Posterior vena cava (tissue), 2 donors: ENCODE measurements around the gene GALR3. TPM values are rescaled to one million over a fixed set of nuclear protein-coding genes. Genes with fewer than 3 reads are reported as not detected.

Experiments used
- DNase-seq: peaks from one replicate; pipeline ENCODE4 v3.0.0-alpha.2; 2020; ENCODE audit warnings: low spot score
- intact Hi-C, 2 donors: fragments of 100-400 bp; cut with DNase I; formaldehyde crosslinking; loops; one replicate each; pipeline versions ENCODE4 v1.14.1 to v1.14.2; 2022 to 2023
- total RNA-seq, 2 donors: library from RNA; stranded (reverse); fragmentation: NEBNext Ultra II Directional; extraction: Animal tissue kit (Norgen Biotek cat#: 25700); gene quantifications; one replicate each; pipeline ENCODE4 v1.2.1, GENCODE V29; 2021
- donor health status: DM: yes; HTN: yes; CAD: no.
- donor health status: DM: yes; HTN: yes; CAD: no.

GALR3 gene
- total RNA-seq, 2 donors from 2014 or later = not detected

DNA sequence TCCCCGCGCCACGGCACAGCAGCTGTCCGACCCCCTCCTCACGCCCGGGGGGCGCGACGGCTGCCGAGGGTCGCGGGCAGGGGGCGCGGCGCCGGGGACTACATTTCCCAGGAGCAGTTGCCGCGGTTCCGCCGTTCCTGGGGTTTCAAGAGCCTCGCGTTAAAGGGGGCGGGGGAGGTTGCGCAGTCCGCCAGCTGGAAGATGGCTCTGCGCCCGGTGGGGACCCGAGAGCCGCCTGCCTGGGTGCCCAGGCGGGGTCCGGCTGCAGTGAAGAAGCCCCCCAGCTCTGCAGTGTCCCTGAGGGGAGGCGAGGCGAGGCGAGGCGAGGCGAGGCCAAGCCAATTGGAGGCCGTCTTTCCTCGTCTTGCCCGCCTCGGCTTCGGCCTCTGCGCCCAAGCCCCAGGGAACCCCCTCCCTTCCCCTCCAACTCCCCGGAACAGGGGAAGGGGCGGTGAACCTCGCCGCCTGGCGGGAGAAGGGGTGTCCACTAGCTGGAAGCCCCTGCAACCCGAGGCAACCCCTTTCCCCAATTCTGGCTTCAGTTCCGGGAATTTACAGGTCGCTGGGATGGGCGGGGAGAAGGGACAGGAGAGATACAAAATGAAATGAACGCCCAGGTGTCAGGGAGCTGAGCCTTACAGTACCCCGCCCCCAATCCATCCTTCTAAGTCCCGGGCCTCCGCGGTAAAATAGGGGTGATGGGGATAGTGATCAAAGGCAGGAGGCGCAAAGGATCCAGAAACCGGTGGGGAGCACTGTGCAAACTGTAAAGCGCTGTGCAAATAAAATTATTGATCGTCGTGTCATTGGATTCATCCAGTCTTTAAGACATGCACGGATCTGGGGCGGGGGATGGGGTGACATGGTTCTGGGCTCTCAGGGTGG lies 20.6 kb upstream of the GALR3 start:
- intact Hi-C loops = loop anchor here in 1 of 2 donors (5.0 kb wide), 1 partner anchor 165 kb away; the partner anchor contains the start of gene SH3BP1
- DNase-seq = no peak

DNA sequence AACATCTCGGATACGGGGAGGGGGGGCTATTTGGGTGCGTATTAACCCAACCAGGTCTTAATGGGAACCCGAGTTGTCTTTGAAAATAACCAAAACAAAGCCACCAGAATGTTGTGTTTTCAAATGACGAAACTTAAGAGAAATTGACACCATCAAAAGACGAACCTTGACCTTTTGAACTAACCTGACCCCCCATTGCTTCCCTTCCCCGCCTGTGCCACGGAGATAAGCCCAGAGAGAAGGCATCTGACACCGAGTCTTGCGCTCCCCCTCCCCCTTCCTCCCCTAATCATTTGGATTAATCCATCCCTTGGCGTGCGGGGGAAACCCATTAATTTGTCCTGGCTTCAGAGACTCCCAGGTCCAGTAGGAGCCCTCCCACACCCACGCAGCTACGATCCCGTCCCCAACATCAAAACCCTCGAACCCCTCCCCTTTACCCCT lies 20.0 kb upstream of the GALR3 start:
- no peak for DNase-seq
- intact Hi-C loops = loop anchor here in 1 of 2 donors (5.0 kb wide), 1 partner anchor 166 kb away; the partner anchor contains the start of gene SH3BP1

DNA sequence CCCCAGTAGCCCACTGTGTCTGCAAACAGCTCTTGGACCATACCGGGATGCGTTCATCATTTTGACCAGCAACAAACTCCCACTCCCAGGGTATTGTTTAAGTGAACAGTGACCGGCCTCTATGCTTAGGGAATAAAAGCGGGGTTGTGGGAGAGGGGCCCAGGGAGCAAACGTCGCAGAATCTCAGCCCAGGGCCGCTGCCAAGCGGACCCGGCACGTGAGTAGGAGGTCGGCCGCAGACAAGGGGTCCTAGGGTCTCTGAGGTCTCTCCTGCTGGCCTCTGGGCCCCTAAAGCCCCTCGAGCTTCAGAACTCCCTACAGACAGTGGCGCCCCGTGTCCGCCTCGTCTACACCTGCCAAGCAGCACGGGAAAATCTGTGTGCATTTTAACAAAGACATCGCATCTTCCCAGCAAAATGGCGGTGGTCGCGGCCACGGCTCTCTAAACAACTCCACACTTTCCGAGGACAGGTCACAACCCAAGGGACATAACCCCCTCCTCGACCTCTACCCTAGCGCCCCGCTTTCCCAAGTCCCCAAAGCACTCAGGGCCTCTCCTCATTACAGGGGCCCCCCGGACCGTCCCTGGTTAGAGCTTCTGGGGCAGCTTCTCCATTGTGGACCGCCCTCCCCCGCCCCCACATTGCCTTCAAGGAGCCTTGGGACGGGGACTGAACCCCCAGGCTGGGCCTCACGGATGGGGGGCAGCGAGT lies 19.4 kb upstream of the GALR3 start:
- DNase-seq = no peak
- intact Hi-C loops = loop anchor here in 1 of 2 donors (5.0 kb wide), 1 partner anchor 166 kb away; the partner anchor contains the start of gene SH3BP1

DNA sequence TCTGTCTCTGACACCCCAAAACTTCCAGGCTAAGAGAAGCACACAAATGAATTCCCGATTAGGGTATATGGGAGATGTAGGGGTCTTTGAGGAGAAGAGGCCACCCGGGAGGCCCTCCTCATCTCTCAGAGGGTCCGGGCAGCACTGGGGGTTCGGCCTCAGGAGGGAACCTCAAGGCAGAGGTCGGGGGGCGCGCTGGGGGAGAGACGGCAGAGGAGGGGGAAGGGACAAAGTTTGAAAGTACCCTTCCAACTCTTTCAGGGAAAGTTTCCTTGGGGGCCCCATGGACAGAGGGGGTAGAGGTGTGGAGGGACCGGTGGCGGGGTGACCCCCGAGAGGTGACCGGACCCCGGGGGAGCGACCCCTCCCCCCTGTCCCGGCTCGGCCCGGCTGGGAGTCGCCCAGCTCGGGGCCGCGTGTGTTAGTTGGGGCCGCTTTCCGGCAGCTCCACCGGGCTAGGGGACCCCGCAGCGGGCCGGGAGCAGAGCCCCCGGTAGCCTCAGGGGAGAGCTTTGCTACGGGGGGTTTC lies 18.8 kb upstream of the GALR3 start:
- intact Hi-C loops = loop anchor here in 1 of 2 donors (5.0 kb wide), 1 partner anchor 167 kb away; the partner anchor contains the start of gene SH3BP1
- DNase-seq = no peak

DNA sequence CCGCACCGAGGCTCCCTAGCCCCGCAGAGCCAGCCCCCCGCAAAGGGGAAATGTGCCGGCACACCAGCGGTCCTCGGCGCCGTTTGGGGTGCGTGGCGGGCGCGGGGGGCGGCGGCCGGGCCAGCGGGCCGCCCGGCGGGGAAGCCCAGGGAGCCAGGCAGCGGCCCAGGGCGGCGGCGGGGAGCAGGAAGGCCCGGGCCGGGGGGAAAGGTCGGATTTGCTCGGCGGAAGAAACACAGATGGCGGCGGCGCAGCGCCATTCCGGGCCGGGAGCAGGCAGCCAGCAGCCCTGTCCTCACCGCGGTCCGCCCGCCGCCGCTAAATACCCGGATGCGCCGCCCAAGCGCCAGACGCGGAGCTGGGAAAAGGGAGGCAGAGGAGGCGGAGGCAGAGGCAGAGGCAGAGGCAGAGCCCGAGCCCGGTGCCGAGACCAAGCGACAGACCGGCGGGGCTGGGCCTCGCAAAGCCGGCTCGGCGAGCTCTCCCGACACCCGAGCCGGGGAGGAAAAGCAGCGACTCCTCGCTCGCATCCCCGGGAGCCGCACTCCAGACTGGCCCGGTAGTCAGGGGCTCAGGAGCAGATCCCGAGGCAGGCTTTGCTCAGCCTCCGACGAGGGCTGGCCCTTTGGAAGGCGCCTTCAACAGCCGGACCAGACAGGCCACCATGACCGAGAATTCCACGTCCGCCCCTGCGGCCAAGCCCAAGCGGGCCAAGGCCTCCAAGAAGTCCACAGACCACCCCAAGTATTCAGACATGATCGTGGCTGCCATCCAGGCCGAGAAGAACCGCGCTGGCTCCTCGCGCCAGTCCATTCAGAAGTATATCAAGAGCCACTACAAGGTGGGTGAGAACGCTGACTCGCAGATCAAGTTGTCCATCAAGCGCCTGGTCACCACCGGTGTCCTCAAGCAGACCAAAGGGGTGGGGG lies 18.0 kb upstream of the GALR3 start:
- peak; percentile 97 for DNase-seq
- intact Hi-C loops = loop anchor here in 1 of 2 donors (5.0 kb wide), 1 partner anchor 168 kb away; the partner anchor contains the start of gene SH3BP1

DNA sequence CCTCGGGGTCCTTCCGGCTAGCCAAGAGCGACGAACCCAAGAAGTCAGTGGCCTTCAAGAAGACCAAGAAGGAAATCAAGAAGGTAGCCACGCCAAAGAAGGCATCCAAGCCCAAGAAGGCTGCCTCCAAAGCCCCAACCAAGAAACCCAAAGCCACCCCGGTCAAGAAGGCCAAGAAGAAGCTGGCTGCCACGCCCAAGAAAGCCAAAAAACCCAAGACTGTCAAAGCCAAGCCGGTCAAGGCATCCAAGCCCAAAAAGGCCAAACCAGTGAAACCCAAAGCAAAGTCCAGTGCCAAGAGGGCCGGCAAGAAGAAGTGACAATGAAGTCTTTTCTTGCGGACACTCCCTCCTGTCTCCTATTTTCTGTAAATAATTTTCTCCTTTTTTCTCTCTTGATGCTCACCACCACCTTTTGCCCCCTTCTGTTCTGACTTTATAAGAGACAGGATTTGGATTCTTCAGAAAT lies 17.3 kb upstream of the GALR3 start:
- DNase-seq = no peak
- intact Hi-C loops = no loop called here

DNA sequence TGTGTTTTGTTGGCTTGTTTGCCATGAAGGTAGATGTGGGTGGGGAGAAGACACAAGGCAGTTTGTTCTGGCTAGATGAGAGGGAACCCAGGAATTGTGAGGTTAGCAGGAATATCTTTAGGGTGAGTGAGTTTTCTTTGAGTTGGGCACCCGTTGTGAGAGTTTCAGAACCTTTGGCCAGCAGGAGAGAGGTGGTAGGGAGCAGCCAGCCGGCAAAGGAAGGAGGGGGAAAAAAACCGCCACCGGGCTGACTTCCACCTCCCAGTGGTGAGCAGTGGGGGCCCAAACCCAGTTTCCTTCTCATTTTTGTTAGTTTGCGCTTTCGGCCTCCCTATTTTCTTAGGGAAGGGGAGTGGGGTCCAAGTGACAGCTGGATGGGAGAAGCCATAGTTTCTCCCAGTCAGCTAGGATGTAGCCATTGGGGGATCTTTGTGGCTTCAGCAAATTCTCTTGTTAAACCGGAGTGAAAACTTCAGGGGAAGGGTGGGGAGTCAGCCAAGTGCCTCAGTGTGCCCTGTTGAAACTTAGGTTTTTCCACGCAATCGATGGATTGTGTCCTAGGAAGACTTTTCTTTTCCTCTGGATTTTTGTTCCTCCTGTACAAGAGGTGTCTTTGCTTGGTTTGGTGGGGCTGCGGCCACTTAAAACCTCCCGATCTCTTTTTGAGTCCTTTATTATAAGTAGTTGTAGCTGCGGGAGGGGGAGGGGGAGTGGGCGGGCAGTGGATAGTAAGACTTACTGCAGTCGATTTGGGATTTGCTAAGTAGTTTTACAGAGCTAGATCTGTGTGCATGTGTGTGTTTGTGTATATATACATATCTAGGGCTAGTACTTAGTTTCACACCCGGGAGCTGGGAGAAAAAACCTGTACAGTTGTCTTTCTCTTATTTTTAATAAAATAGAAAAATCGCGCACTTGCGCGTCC lies 16.5 kb upstream of the GALR3 start:
- DNase-seq = no peak
- intact Hi-C loops = no loop called here

DNA sequence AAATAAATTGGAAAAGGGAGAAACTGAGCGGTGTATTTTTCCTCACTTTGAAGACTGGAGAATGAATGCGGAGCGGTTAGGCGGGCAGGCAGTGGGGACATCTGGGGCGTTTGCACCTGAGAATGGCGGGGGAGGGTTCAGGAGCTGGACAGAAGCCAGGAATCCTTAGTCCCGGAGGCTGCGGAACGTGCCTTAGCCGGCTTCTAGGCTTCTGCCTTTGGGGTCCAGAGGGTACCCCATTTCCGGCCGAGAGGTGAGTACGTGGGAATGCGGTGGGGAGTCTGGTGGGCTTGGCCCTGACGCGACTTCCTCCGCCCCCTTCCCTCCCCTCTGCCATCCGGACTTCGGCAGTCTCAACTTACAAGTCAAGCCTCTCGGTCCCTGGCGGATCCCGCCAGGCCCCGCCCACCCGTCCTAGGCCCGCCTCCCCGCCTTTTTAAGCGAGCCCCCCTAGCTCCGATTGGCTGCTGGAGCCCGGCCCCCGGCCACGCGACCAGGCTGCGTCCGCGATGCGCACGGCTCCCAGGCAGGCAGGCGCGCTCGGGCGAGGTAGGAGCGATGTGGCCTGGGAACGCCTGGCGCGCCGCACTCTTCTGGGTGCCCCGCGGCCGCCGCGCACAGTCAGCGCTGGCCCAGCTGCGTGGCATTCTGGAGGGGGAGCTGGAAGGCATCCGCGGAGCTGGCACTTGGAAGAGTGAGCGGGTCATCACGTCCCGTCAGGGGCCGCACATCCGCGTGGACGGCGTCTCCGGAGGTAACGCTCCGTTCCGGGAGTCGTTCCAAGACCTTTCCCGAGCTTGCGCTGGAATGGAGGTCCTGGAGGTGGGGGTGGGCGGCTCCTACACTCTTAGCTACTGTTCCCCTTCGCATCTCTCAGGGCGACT lies 15.5 kb upstream of the GALR3 start, which contains the start of gene GCAT:
Gene GCAT, plus strand, starts transcription at position 525 of the 884 bp plus-strand sequence. Its CDS starts 34 bp downstream, at position 559.
- intact Hi-C loops = no loop called here
- DNase-seq = peak; percentile 98

DNA sequence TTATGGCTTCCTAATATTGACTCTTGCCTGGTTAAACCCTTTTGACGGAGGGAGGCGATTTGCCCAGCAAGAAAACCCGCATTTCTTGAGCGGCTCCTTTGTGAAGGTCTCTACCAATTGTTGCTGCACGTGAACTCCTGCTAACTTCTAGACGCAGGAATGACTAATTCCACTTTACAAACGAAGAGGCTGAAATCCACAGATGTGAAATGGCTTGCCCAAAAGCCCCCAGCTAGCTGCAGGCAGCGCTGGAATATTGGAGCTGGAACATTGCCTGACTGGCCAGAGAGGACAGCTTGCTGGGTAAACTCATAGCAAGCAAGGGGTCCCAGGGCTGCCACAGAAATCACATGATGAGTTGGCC lies 14.9 kb upstream of the GALR3 start:
- intact Hi-C loops = no loop called here
- DNase-seq = no peak

DNA sequence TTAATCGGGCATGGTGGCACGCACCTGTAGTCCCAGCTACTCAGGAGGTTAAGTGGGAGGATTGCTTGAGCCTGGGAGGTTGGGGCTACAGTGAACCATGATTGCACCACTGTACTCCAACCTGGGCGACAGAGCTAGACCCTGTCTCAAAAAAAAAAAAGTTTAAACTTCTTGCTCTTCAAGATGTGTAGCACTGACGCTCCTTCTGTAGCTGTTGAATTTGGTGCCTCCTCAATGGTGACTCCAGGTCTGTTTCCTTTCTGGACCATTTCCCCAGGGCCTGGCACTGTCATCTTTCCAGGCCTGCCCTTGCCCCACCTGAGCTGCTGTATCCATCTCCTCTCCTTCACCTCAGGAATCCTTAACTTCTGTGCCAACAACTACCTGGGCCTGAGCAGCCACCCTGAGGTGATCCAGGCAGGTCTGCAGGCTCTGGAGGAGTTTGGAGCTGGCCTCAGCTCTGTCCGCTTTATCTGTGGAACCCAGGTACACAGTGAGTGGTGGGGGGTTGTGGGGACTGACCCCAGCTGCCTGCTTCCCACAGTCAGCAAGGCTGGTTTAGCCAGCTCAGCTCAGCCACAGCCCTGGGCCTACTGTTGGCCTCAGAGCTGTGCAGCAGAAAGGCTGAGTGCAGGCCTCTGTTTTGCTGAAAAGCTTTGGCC lies 13.4 kb upstream of the GALR3 start:
- intact Hi-C loops = loop anchor here in 1 of 2 donors (10.0 kb wide), 1 partner anchor 125 kb away; no protein-coding TSS in a partner anchor
- no peak for DNase-seq

DNA sequence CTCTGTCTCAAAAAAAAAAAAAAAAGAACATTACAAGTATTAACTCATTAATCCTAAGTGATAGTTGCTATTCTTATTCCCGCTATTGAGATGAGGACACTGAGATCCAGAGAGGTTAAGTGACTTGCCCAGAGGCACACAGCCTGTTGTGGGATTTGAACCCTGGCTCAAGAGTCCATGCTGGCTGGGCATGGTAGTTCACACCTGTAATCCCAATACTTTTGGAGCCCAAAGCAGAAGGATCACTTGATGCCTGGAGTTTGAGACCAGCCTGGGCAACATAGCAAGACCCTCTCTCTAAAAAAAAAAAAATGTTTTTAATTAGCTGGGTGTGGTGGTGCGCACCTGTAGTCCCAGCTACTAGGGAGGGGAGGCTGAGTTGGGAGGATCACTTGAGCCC lies 11.3 kb upstream of the GALR3 start:
- DNase-seq = no peak
- intact Hi-C loops = loop anchor here in 1 of 2 donors (10.0 kb wide), 1 partner anchor 123 kb away; no protein-coding TSS in a partner anchor

DNA sequence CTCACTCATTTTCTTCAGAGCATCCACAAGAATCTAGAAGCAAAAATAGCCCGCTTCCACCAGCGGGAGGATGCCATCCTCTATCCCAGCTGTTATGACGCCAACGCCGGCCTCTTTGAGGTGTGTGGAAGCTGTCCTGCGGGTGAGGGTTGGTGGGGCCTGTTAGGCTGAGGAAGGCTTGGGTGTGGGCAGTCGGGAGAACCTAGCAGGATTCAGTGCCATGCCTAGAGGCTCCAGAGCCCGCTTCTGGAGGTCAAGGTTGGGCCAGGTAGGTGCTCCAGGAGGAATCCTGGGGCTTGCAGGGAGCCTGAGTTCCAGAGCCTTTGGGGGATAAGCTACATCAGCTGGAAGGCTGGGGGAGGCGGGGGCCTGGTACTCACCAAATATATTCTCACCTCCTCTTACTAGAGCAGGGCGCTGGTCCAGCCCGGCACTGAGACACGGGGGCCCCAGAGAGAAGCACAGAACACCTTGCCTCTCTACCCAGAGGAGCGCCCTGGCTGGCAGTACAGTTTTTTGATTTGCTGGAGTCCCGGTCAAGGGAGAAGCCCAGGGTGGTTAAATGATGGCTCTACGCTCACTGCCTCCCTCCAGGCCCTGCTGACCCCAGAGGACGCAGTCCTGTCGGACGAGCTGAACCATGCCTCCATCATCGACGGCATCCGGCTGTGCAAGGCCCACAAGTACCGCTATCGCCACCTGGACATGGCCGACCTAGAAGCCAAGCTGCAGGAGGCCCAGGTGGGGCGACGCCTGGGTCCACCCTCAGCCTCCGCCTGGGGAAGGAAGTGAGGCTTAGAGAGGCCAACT lies 10.1 kb upstream of the GALR3 start:
- intact Hi-C loops = loop anchor here in 1 of 2 donors (10.0 kb wide), 1 partner anchor 122 kb away; no protein-coding TSS in a partner anchor
- no peak for DNase-seq

DNA sequence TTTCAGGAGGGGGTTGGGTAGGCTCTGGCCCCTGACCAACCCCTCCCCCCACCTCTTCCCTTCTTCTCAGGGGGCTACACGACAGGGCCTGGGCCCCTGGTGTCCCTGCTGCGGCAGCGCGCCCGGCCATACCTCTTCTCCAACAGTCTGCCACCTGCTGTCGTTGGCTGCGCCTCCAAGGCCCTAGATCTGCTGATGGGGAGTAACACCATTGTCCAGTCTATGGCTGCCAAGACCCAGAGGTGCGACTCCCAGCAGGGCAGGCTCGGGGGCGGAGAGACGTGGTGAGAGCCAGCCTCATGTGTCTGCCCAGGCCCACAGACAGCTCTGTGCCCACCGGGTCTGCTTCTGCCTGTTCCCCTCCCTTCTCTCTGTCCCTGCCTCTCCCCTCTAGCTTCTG lies 7.6 kb upstream of the GALR3 start:
- no peak for DNase-seq
- intact Hi-C loops = loop anchor here (2.0 to 10.0 kb wide), 3 partner anchors 43 to 152 kb away; no protein-coding TSS in a partner anchor

DNA sequence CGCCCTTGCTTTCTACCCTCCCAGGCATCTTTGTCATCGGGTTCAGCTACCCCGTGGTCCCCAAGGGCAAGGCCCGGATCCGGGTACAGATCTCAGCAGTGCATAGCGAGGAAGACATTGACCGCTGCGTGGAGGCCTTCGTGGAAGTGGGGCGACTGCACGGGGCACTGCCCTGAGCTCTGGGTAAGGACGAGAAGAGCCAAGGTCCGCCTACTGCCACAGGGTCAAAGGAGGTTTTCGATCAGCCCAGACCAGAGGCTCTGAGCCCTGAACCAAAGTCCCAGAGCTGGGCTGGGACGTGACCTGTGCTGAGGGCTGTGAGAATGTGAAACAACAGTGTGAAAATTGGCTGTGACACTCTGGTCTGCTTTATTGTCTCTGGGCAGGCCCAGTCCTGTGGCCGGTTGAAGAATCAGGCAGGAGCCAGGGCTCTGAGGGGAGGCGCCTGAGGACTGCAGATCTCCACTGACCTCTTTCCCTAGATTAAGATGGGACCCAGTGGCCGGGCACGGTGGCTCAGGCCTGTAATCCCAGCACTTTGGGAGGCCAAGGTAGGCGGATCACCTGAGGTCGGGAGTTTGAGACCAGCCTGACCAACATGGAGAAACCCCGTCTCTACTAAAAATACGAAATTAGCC lies 6.5 kb upstream of the GALR3 start:
- intact Hi-C loops = loop anchor here (5.0 to 10.0 kb wide), 2 partner anchors 118 to 151 kb away; no protein-coding TSS in a partner anchor
- no peak for DNase-seq
